A549 (cell line): ENCODE measurements around the gene NTF3. TPM values are rescaled to one million over a fixed set of nuclear protein-coding genes. Genes with fewer than 3 reads are reported as not detected.

Source experiments
- ATAC-seq, 2 experiments: fragments of 200-7000 bp in 1 of 2; fragments of >200 bp in 1 of 2; cut with Nextera tagmentation in 1 of 2; cut with Tn5 transposase in 1 of 2; 3 replicates each; pipeline versions ENCODE4 v1.8.0 to v1.9.1; 2018 to 2020; ENCODE audit warnings: mild to moderate bottlenecking in 1 of 2, moderate library complexity in 1 of 2
- CTCF ChIA-PET: fragments of 300-600 bp; sonication (Branson Sonifier 250); formaldehyde crosslinking; extraction: SDS; loops from one replicate; lab custom pipeline; 2021; ENCODE audit warnings: antibody characterized with exemption, inconsistent platforms; lab: Yijun Ruan, JAX
- POLR2A ChIA-PET: fragments of 350-600 bp; formaldehyde crosslinking; extraction: SDS; loops from one replicate; lab custom pipeline; 2021; ENCODE audit warnings: antibody characterized with exemption, inconsistent platforms; lab: Yijun Ruan, JAX
- DNase-seq, 2 experiments: peaks; one replicate each; pipeline versions ENCODE4 v3.0.0 to v3.0.0-alpha.2; 2011 to 2016; ENCODE audit warnings: low read depth in 1 of 2, low spot score in 1 of 2
- FAIRE-seq: peaks from 2 replicates; lab custom pipeline; 2011; peaks lifted over from hg19 to GRCh38; lab: Jason Lieb, UNC
- H3K27ac ChIP-seq, 2 experiments: fragments of >200 bp; sonication (Bioruptor Twin); formaldehyde crosslinking; 3 replicates each; pipeline ENCODE4 v1.5.1; 2016 to 2017
- H3K4me1 ChIP-seq: fragments of >200 bp; sonication (Bioruptor Twin); formaldehyde crosslinking; 3 replicates; pipeline ENCODE4 v1.6.1; 2016
- H3K4me2 ChIP-seq: fragments of >200 bp; sonication (Bioruptor Twin); formaldehyde crosslinking; 3 replicates; pipeline ENCODE4 v1.6.1; 2016
- H3K4me3 ChIP-seq: fragments of >200 bp; sonication (Bioruptor Twin); formaldehyde crosslinking; 3 replicates; pipeline ENCODE4 v1.5.1; 2016
- H3K9me3 ChIP-seq: fragments of >200 bp; sonication (Bioruptor Twin); formaldehyde crosslinking; 3 replicates; pipeline ENCODE4 v1.6.1; 2016
- CHD2 ChIP-seq: fragments of 150-350 bp; IDR thresholded peaks from 2 replicates; pipeline ENCODE4 v1.6.1; 2014; ENCODE audit warnings: low read length; ENCODE audit not compliant: partially characterized antibody
- EHF ChIP-seq: fragments of 250-450 bp; sonication (Bioruptor Pico); IDR thresholded peaks from 2 replicates; pipeline ENCODE4 v1.5.0; 2020; ENCODE audit warnings: mild to moderate bottlenecking
- EHMT2 ChIP-seq: fragments of 200-600 bp; sonication (generic); IDR thresholded peaks from 2 replicates; pipeline ENCODE4 v1.6.1; 2016; ENCODE audit warnings: antibody characterized with exemption, low read depth, mild to moderate bottlenecking, moderate library complexity
- FOSB ChIP-seq: fragments of 250-450 bp; sonication (Bioruptor Pico); IDR thresholded peaks from 2 replicates; pipeline ENCODE4 v1.5.0; 2020; ENCODE audit warnings: mild to moderate bottlenecking, moderate library complexity
- FOXS1 ChIP-seq: fragments of 250-450 bp; sonication (Bioruptor Pico); IDR thresholded peaks from 2 replicates; pipeline ENCODE4 v1.5.0; 2020; ENCODE audit warnings: mild to moderate bottlenecking, moderate library complexity
- HOXB13 ChIP-seq: fragments of 250-450 bp; sonication (Bioruptor Pico); IDR thresholded peaks from 2 replicates; pipeline ENCODE4 v1.5.0; 2020; ENCODE audit warnings: low read depth, mild to moderate bottlenecking, moderate library complexity
- MAFK ChIP-seq: fragments of 450-650 bp; IDR thresholded peaks from 2 replicates; pipeline ENCODE4 v1.6.1; 2014; ENCODE audit not compliant: partially characterized antibody
- NPAS2 ChIP-seq: fragments of 250-450 bp; sonication (Bioruptor Pico); IDR thresholded peaks from 2 replicates; pipeline ENCODE4 v1.8.0; 2022; ENCODE audit warnings: mild to moderate bottlenecking, moderate library complexity, borderline replicate concordance
- POLR2AphosphoS2 ChIP-seq: conservative IDR thresholded peaks from 2 replicates; pipeline ENCODE4 v1.6.1; 2012; ENCODE audit warnings: low read length, improper control_type of control experiment, inconsistent platforms
- ZFP36 ChIP-seq: fragments of 450-650 bp; IDR thresholded peaks from 2 replicates; pipeline ENCODE4 v1.6.1; 2014; ENCODE audit warnings: borderline replicate concordance; ENCODE audit not compliant: partially characterized antibody
- ZNF302 ChIP-seq: fragments of 250-450 bp; sonication (Bioruptor Pico); IDR thresholded peaks from 2 replicates; pipeline ENCODE4 v1.9.0; 2021; ENCODE audit warnings: inconsistent platforms, mild to moderate bottlenecking, moderate library complexity
- WGBS: methylation state at CpG from one replicate; pipeline ENCODE4 v1.1.6; 2017; ENCODE audit errors: missing lambda C conversion rate; 5-methylcytosine and 5-hydroxymethylcytosine counted together
- polyA plus RNA-seq, 4 experiments: library from polyadenylated mRNA; depleted of rRNA in 3 of 4; stranded (reverse); fragments of >200 nt; fragmentation: RNase III in 1 of 4; extraction: RNeasy Plus Mini Kit Qiagen cat#74134 plus additional on column Dnase treatment in 1 of 4; gene quantifications; 2 replicates in 3 of 4; 3 replicates in 1 of 4; pipeline ENCODE4 v1.2.3, GENCODE V29; 2011 to 2017
- TF ChIP-seq, protein P1 (sequence below): IDR thresholded peaks from 2 replicates; pipeline ENCODE4 v1.6.1; 2012; ENCODE audit warnings: low read depth, borderline replicate concordance
- TF ChIP-seq, protein P2 (sequence below): fragments of >200 bp; sonication (Bioruptor Twin); formaldehyde crosslinking; IDR thresholded peaks from 2 replicates; pipeline ENCODE4 v1.6.1; 2016
- TF ChIP-seq, protein P3 (sequence below): fragments of >200 bp; sonication (Bioruptor Twin); formaldehyde crosslinking; IDR thresholded peaks from 3 replicates; pipeline ENCODE4 v1.5.1; 2016
- TF ChIP-seq, protein P4 (sequence below): fragments of 450-650 bp; IDR thresholded peaks from 2 replicates; pipeline ENCODE4 v1.6.1; 2014; ENCODE audit warnings: antibody characterized with exemption
- TF ChIP-seq, protein P5 (sequence below): fragments of 200-600 bp; sonication (generic); IDR thresholded peaks from 2 replicates; pipeline ENCODE4 v1.6.1; 2016; ENCODE audit warnings: antibody characterized with exemption, mild to moderate bottlenecking, moderate library complexity
- TF ChIP-seq, protein P6 (sequence below): IDR thresholded peaks from 2 replicates; pipeline ENCODE4 v1.6.1; 2012

The NTF3 gene
- polyA plus RNA-seq, 2 of the 4 experiments (the other 2 are of a cell fraction), result not detected

DNA sequence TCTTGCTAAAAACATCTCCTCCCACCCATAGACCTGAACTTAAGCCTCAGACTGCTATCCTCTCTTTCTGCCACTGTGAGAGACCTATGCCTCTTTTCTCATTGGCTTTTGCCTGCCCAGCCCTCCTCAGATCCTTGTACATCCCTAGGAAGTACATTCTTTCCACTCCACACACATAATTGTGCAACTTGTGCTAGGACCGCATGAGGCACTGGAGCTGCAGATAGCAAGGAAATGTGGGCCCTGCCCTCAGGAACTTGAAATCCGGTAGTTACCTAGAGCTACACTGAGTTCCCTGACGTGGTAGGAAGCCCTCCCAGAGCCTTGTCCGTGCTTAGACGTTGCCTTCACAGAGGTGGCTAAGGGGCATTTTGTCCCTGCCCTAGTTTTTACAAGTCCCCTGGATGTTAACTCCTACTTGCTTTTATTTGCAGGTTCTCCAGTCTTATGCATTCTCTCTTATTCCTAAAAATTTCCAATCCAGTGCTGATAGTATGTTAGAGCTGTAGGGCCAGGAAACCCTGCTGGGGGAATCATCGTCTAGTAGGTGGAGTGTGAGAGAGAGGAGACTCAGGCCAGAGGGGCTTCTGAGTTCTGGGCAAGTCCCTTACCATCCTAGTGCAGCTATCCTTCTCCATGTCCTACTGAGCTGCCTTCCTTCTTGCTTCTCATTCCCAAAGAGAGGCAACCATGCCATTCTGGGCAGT lies 41.3 kb downstream of the NTF3 start:
- CTCF ChIA-PET, result interaction anchor here (0.7 kb wide), 1 partner anchor 45 kb away, joined by 3 read pairs; no protein-coding TSS in a partner anchor
- no peaks in the 10 kb centered on the region for H3K9me3 ChIP-seq

DNA sequence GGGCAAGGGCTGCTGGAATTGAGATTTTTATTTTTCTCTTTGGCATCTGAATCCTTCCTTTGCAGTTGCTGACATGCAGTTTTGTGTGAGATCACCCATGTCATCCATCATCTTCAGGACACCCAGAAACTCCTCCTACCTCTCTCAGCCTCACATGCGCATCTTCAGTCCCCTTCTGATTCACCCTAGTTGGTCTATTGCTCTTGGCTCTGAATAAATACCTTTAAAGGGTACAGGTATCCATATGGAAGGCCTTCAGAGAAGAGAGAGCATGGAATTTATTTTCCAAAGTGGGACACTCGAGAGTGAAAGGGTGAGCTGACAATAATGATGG lies 41.8 kb downstream of the NTF3 start:
- no peak overlapping the region for H3K4me2 ChIP-seq
- ATAC-seq (no peak), FAIRE-seq (no peak), DNase-seq (no peak)
- ChIA-PET POLR2A (no interaction called here), CTCF (no interaction called here)
- no peak overlapping the region for H3K27ac ChIP-seq
- no peak for TF ChIP-seq EHMT2
- no peak for TF ChIP-seq EHF (CRISPR knock-in tag)
- TF ChIP-seq, protein P1, sequence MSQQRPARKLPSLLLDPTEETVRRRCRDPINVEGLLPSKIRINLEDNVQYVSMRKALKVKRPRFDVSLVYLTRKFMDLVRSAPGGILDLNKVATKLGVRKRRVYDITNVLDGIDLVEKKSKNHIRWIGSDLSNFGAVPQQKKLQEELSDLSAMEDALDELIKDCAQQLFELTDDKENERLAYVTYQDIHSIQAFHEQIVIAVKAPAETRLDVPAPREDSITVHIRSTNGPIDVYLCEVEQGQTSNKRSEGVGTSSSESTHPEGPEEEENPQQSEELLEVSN, result no peak
- TF ChIP-seq HOXB13 (CRISPR knock-in tag), result no peak
- TF ChIP-seq, protein P2, sequence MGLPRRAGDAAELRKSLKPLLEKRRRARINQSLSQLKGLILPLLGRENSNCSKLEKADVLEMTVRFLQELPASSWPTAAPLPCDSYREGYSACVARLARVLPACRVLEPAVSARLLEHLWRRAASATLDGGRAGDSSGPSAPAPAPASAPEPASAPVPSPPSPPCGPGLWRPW, result no peak
- TF ChIP-seq, protein P3, sequence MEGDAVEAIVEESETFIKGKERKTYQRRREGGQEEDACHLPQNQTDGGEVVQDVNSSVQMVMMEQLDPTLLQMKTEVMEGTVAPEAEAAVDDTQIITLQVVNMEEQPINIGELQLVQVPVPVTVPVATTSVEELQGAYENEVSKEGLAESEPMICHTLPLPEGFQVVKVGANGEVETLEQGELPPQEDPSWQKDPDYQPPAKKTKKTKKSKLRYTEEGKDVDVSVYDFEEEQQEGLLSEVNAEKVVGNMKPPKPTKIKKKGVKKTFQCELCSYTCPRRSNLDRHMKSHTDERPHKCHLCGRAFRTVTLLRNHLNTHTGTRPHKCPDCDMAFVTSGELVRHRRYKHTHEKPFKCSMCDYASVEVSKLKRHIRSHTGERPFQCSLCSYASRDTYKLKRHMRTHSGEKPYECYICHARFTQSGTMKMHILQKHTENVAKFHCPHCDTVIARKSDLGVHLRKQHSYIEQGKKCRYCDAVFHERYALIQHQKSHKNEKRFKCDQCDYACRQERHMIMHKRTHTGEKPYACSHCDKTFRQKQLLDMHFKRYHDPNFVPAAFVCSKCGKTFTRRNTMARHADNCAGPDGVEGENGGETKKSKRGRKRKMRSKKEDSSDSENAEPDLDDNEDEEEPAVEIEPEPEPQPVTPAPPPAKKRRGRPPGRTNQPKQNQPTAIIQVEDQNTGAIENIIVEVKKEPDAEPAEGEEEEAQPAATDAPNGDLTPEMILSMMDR, result no peak
- TF ChIP-seq FOSB (CRISPR knock-in tag), result no peak
- TF ChIP-seq, protein P4, sequence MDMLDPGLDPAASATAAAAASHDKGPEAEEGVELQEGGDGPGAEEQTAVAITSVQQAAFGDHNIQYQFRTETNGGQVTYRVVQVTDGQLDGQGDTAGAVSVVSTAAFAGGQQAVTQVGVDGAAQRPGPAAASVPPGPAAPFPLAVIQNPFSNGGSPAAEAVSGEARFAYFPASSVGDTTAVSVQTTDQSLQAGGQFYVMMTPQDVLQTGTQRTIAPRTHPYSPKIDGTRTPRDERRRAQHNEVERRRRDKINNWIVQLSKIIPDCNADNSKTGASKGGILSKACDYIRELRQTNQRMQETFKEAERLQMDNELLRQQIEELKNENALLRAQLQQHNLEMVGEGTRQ, result no peak
- TF ChIP-seq FOXS1, result no peak
- TF ChIP-seq, protein P5, sequence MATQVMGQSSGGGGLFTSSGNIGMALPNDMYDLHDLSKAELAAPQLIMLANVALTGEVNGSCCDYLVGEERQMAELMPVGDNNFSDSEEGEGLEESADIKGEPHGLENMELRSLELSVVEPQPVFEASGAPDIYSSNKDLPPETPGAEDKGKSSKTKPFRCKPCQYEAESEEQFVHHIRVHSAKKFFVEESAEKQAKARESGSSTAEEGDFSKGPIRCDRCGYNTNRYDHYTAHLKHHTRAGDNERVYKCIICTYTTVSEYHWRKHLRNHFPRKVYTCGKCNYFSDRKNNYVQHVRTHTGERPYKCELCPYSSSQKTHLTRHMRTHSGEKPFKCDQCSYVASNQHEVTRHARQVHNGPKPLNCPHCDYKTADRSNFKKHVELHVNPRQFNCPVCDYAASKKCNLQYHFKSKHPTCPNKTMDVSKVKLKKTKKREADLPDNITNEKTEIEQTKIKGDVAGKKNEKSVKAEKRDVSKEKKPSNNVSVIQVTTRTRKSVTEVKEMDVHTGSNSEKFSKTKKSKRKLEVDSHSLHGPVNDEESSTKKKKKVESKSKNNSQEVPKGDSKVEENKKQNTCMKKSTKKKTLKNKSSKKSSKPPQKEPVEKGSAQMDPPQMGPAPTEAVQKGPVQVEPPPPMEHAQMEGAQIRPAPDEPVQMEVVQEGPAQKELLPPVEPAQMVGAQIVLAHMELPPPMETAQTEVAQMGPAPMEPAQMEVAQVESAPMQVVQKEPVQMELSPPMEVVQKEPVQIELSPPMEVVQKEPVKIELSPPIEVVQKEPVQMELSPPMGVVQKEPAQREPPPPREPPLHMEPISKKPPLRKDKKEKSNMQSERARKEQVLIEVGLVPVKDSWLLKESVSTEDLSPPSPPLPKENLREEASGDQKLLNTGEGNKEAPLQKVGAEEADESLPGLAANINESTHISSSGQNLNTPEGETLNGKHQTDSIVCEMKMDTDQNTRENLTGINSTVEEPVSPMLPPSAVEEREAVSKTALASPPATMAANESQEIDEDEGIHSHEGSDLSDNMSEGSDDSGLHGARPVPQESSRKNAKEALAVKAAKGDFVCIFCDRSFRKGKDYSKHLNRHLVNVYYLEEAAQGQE, result no peak
- no peak for TF ChIP-seq NPAS2 (CRISPR knock-in tag)
- TF ChIP-seq, protein P6, sequence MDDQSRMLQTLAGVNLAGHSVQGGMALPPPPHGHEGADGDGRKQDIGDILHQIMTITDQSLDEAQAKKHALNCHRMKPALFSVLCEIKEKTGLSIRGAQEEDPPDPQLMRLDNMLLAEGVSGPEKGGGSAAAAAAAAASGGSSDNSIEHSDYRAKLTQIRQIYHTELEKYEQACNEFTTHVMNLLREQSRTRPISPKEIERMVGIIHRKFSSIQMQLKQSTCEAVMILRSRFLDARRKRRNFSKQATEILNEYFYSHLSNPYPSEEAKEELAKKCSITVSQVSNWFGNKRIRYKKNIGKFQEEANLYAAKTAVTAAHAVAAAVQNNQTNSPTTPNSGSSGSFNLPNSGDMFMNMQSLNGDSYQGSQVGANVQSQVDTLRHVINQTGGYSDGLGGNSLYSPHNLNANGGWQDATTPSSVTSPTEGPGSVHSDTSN, result no peak
- TF ChIP-seq CHD2, result no peak
- TF ChIP-seq ZNF302, result no peak
- no peak for TF ChIP-seq MAFK
- TF ChIP-seq POLR2AphosphoS2, result no peak
- no peak overlapping the region for H3K4me3 ChIP-seq
- H3K9me3 ChIP-seq, result no peaks in the 10 kb centered on the region
- no peaks in the 10 kb centered on the region for H3K4me1 ChIP-seq
- 8% methylated on average over 2 of the region's 2 CpGs for WGBS

More for the DNA sequence above, 41.3 kb downstream of the NTF3 start:
- no peak for TF ChIP-seq ZFP36
- ATAC-seq, result no peak
- POLR2A ChIA-PET, result no interaction called here
- no peak overlapping the region for H3K4me2 ChIP-seq
- H3K4me1 ChIP-seq, result no peaks in the 10 kb centered on the region
- 6% methylated on average over 6 of the region's 6 CpGs for WGBS
- no peak for FAIRE-seq
- no peak for DNase-seq
- H3K27ac ChIP-seq, result no peak overlapping the region
- no peak overlapping the region for H3K4me3 ChIP-seq
